Heart left ventricle (tissue), 16 donors: ENCODE data around the gene SPTY2D1. TPM values are rescaled to one million over a fixed set of nuclear protein-coding genes. Genes with fewer than 3 reads are reported as not detected.

Experiments used
- ATAC-seq, 4 donors: fragments of 200-7000 bp; cut with Tn5 transposase; one replicate each; pipeline ENCODE4 v1.9.1; 2020 to 2022; ENCODE audit warnings: moderate library complexity in 4 of 4, mild to moderate bottlenecking in 3 of 4, moderate number of reproducible peaks in 1 of 4
- DNase-seq, 5 donors: peaks; one replicate each; pipeline ENCODE4 v3.0.0-alpha.2; 2020
- H3K27ac ChIP-seq, 12 donors: fragments of 200-600 bp; sonication (generic) in 4 of 12; one replicate each; pipeline versions ENCODE4 v1.5.0 to v1.8.0; 2016 to 2022; ENCODE audit warnings: mild to moderate bottlenecking in 2 of 12
- H3K27me3 ChIP-seq, 9 donors: fragments of 200-600 bp; sonication (generic) in 2 of 9; one replicate each; pipeline versions ENCODE4 v1.5.1 to v1.8.0; 2016 to 2022; ENCODE audit warnings: mild to moderate bottlenecking in 3 of 9
- H3K36me3 ChIP-seq, 9 donors: fragments of 200-600 bp; sonication (generic) in 2 of 9; one replicate each; pipeline versions ENCODE4 v1.5.0 to v1.8.0; 2018 to 2022; ENCODE audit warnings: mild to moderate bottlenecking in 2 of 9
- H3K4me1 ChIP-seq, 12 donors: fragments of 200-600 bp; sonication (generic) in 4 of 12; one replicate each; pipeline versions ENCODE4 v1.5.0 to v1.8.0; 2016 to 2022; ENCODE audit warnings: mild to moderate bottlenecking in 3 of 12
- H3K4me3 ChIP-seq, 12 donors: fragments of 200-600 bp; sonication (generic) in 4 of 12; one replicate each; pipeline versions ENCODE4 v1.5.0 to v1.8.0; 2017 to 2022; ENCODE audit warnings: mild to moderate bottlenecking in 9 of 12, moderate library complexity in 4 of 12
- H3K9me3 ChIP-seq, 12 donors: fragments of 200-600 bp; sonication (generic) in 4 of 12; one replicate each; pipeline versions ENCODE4 v1.5.0 to v1.8.0; 2016 to 2022; ENCODE audit warnings: mild to moderate bottlenecking in 1 of 12
- CTCF ChIP-seq, 12 donors: fragments of 200-600 bp; sonication (generic) in 4 of 12; IDR thresholded peaks; one replicate each; pipeline versions ENCODE4 v1.5.0 to v1.8.0; 2018 to 2022; ENCODE audit warnings: antibody characterized with exemption in 12 of 12, mild to moderate bottlenecking in 5 of 12
- POLR2A ChIP-seq, 2 donors: fragments of 450-650 bp; IDR thresholded peaks; one replicate each; pipeline ENCODE4 v1.6.1; 2017; ENCODE audit warnings: antibody characterized with exemption in 2 of 2, mild to moderate bottlenecking in 2 of 2, moderate library complexity in 2 of 2
- WGBS, 4 donors: extraction: QIAGEN DNeasy Blood & Tissue Kit in 2 of 4; methylation state at CpG; one replicate each; pipeline versions ENCODE4 v1.1.5 to v1.1.7; 2013 to 2018; 5-methylcytosine and 5-hydroxymethylcytosine counted together
- intact Hi-C, 10 donors: fragments of 100-400 bp; cut with DNase I; formaldehyde crosslinking; loops; one replicate each; pipeline versions ENCODE4 v1.11.1 to v1.14.2; 2022
- polyA plus RNA-seq, 2 donors: library from polyadenylated mRNA; stranded (reverse); fragments of 200-250 nt; gene quantifications; one replicate each; pipeline ENCODE4 v1.2.3, GENCODE V29; 2013
- total RNA-seq, 9 donors: library from RNA; depleted of rRNA in 2 of 9; stranded (reverse); fragments of >200 nt in 2 of 9; fragmentation: NEBNext Ultra II Directional in 3 of 9; extraction: Animal tissue kit (Norgen Biotek cat#: 25700) in 3 of 9; gene quantifications; one replicate each; pipeline versions ENCODE4 v1.1.0 to v1.2.4, GENCODE V29; 2016 to 2023
- donor health status: ischemic (EF 13 %, LVEDD 7.1; RV severe dilation, severe dysfunction).
- donor health status: healthy with polysubstance abuse.
- donor health status: DM: no; HTN: yes; CAD: no.
- donor health status: DM: no; HTN: no; CAD: no.
- donor health status: ischemic (EF 25% LVEDD 6.9; RV normal size, moderate dysfunction).
- donor health status: ischemic (EF 25% LVEDD 5.7; RV mildly dilated, moderate dysfunction).
- donor health status: healthy.
- donor health status: DM: yes; HTN: yes; CAD: no.
- donor health status: ischemic (EF 35%, LVEDD 5.7; RV mildly dilated, moderate dysfunction).
- donor health status: nonischemic (EF 11% LVEDD 7.7; RV severe dilation, severe dysfunction).
- donor health status: DM: yes; HTN: yes; CAD: no.
- donor health status: PGD.
- donor health status: ischemic (EF 29% LVEDD 5.4; RV normal size, mild dysfunction).
- donor health status: nonischemic (EF 23%, LVEDD 6.1; RV moderate dilation, normal function).

Gene SPTY2D1
- total and polyA plus RNA-seq, 11 donors, result 1.7 to 13.3 (median 10.8) TPM

- Histone ChIP-seq H3K4me3 (no peak overlapping the region), H3K27me3 (no peaks in the 10 kb centered on the region), H3K36me3 (peaks cover 0 to 94% (median 85%) of the 10 kb centered on the region in 9 donors), H3K4me1 (peaks cover 0 to 17% (median 0%) of the 10 kb centered on the region in 12 donors), H3K9me3 (no peaks in the 10 kb centered on the region), H3K27ac (no peak overlapping the region)
- intact Hi-C loops, result no loop called here
- no peak for ATAC-seq
- DNase-seq, result no peak
- WGBS, 4 donors, result 86 to 96% (median 95%) methylated on average over 4 of the region's 4 CpGs
- TF ChIP-seq CTCF (IDR thresholded peaks at IDR 0.05) (no peak), POLR2A (IDR thresholded peaks at IDR 0.05) (no peak)
These were observed 21.7 kb downstream of the SPTY2D1 start for GRCh38 chr11:18612394-18612793.

GRCh38 chr11:18611196-18611595 is 22.9 kb downstream of the SPTY2D1 start:
- H3K4me3 ChIP-seq, result no peak overlapping the region
- DNase-seq (no peak), ATAC-seq (no peak)
- 81 to 96% (median 89%) methylated on average over 2 of the region's 2 CpGs for WGBS, 4 donors
- H3K36me3 ChIP-seq, result peaks cover 0 to 99% (median 90%) of the 10 kb centered on the region in 9 donors
- peaks cover 0 to 9% (median 0%) of the 10 kb centered on the region in 12 donors for H3K4me1 ChIP-seq
- no peaks in the 10 kb centered on the region for H3K27me3 ChIP-seq
- intact Hi-C loops, result no loop called here
- H3K27ac ChIP-seq, result no peak overlapping the region
- TF ChIP-seq CTCF (IDR thresholded peaks at IDR 0.05), result no peak
- no peak for TF ChIP-seq POLR2A (IDR thresholded peaks at IDR 0.05)
- H3K9me3 ChIP-seq, result no peaks in the 10 kb centered on the region

GRCh38 chr11:18608376-18608775 is 25.8 kb downstream of the SPTY2D1 start:
- Histone ChIP-seq H3K27me3 (no peaks in the 10 kb centered on the region), H3K4me1 (peaks cover 0 to 9% (median 0%) of the 10 kb centered on the region in 12 donors), H3K4me3 (no peak overlapping the region), H3K9me3 (no peaks in the 10 kb centered on the region), H3K27ac (peak overlapping the region in 3 of 12 donors; percentile 12 to 53 (median 23)), H3K36me3 (peaks cover 0 to 83% (median 75%) of the 10 kb centered on the region in 9 donors)
- intact Hi-C loops, result no loop called here
- ATAC-seq (peak in 2 of 4 donors; percentile 60 to 72), DNase-seq (no peak)
- TF ChIP-seq CTCF (IDR thresholded peaks at IDR 0.05) (no peak), POLR2A (IDR thresholded peaks at IDR 0.05) (no peak)
- 34 to 45% (median 40%) methylated on average over 3 of the region's 3 CpGs for WGBS, 4 donors

- Histone ChIP-seq H3K27ac (peak overlapping the region in 8 of 12 donors; percentile 4 to 61 (median 50)), H3K27me3 (no peaks in the 10 kb centered on the region), H3K9me3 (no peaks in the 10 kb centered on the region), H3K36me3 (peaks cover 0 to 23% (median 5%) of the 10 kb centered on the region in 9 donors), H3K4me1 (peaks cover 0 to 17% (median 0%) of the 10 kb centered on the region in 12 donors), H3K4me3 (no peak overlapping the region)
- no peak for TF ChIP-seq POLR2A (IDR thresholded peaks at IDR 0.05)
- TF ChIP-seq CTCF (IDR thresholded peaks at IDR 0.05), result no peak
- intact Hi-C loops, result no loop called here
- DNase-seq, result no peak
- 93 to 98% (median 94%) methylated on average over 4 of the region's 4 CpGs for WGBS, 4 donors
- ATAC-seq, result peak; percentile 75 to 85 (median 78)
These were observed 33.1 kb downstream of the SPTY2D1 start for GRCh38 chr11:18600915-18601569.
